ENCODE data around the gene ZNF576.

ZNF576 gene

DNA sequence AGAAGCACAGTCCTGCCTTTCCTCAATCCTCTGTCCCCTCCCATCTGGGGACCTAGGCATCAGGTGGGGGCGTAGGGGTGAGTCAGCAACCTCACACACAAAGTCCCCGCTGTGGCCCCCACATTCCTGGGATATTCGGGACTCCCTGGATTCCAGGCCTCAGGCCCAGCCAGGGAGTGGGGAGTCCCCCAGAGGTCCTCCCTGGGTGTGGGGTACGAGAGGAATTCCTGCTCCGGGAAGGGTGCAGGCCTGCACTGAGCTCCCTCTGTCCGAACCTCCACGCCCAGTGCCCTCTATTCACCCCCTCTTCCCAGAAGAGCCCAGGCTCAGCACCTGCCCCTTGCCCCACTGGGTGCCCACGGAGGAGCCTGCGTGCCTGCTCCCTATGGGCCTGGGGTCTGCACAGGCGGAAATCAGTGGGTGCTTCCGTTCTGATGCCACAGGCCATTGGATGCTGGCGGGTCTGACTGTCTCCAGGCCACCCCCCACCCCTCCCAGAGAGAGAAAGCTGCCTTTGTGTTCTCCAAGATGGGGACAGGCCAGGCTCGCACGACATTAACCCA is 39.8 kb downstream of the ZNF576 start:
- peak overlapping the region; percentile 43 for H3K4me3 ChIP-seq (ENCODE audit: low read depth, low read length)
- H3K9me3 ChIP-seq (ENCODE audit: control insufficient read depth, insufficient read depth, low read length): no peaks in the 10 kb centered on the region
- H3K4me1 ChIP-seq (ENCODE audit: control insufficient read depth, insufficient read depth, low read length): peaks cover 10% of the 10 kb centered on the region
- no peak overlapping the region for H3K9ac ChIP-seq (ENCODE audit: low read depth, low read length)
- no peaks in the 10 kb centered on the region for H3K36me3 ChIP-seq (ENCODE audit: control insufficient read depth, insufficient read depth, low read length)
- H3K27me3 ChIP-seq (ENCODE audit: control insufficient read depth, insufficient read depth, low read length): peaks cover 77% of the 10 kb centered on the region

DNA sequence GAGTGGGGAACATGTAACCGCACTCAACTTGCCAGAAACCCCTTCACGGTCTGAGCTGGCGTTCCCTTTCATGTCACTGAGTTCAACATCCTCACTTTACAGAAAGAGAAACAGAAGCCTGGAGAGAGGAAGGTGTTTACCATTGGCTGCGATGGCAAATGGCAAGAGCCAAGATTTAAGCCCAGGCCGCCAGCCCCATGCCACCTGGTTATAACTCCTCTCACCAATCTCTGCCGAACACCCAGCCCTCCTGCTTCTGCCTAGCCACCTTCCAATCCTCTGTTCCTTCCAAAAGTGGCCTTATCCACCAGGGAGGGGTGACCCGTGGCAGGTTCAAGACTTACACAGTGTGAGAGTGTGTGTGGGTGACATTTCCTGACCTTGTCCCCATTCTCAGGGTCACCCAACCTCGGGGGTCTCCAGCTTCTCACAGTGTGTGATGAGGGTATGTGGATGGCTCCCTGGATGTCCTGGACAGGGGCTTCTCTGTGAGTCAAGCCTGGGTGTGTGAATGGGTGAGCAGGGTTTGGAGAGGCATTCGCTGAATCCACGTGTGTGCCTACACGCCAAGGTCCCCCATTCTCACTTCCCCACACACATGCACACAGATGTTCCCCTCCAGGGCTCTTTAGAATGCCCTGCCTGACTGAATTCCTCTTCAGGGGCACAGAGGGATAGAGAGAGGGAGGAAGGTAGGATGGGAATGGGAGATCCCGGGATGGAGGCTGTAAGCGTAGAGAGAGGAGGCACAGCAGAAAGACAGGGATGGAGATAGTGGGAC is 42.0 kb downstream of the ZNF576 start:
- Histone ChIP-seq H3K9ac (ENCODE audit: low read depth, low read length) (no peak overlapping the region), H3K4me3 (ENCODE audit: low read depth, low read length) (peak overlapping the region; percentile 50), H3K9me3 (ENCODE audit: control insufficient read depth, insufficient read depth, low read length) (no peaks in the 10 kb centered on the region), H3K4me1 (ENCODE audit: control insufficient read depth, insufficient read depth, low read length) (peaks cover 10% of the 10 kb centered on the region), H3K36me3 (ENCODE audit: control insufficient read depth, insufficient read depth, low read length) (no peaks in the 10 kb centered on the region), H3K27me3 (ENCODE audit: control insufficient read depth, insufficient read depth, low read length) (peaks cover 75% of the 10 kb centered on the region)

DNA sequence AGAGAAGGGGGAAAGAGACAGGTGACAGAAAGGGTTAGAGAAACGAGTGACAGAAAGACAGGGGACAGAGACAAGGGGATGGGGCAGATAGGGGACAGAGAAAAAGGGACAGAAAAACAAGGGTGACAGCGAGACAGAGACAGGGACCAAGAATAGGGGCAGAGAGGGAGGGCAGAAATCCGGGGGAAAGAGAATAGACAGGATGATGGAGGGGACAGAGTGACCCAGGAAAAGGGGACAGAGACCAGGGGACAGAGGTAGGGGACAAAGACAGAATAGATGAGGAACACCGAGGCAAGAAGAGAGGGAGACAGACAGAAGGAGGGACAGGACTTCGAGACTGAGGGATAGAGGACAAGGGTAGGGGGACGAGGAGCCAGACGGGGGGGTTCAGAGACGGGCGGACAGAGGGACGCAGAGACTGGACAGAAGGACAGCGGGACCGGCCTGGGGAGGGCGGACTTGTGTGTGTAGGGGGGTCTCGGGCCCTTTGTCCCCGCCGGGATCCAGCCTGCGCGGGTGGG is 42.7 kb downstream of the ZNF576 start:
- H3K9ac ChIP-seq (ENCODE audit: low read depth, low read length): no peak overlapping the region

DNA sequence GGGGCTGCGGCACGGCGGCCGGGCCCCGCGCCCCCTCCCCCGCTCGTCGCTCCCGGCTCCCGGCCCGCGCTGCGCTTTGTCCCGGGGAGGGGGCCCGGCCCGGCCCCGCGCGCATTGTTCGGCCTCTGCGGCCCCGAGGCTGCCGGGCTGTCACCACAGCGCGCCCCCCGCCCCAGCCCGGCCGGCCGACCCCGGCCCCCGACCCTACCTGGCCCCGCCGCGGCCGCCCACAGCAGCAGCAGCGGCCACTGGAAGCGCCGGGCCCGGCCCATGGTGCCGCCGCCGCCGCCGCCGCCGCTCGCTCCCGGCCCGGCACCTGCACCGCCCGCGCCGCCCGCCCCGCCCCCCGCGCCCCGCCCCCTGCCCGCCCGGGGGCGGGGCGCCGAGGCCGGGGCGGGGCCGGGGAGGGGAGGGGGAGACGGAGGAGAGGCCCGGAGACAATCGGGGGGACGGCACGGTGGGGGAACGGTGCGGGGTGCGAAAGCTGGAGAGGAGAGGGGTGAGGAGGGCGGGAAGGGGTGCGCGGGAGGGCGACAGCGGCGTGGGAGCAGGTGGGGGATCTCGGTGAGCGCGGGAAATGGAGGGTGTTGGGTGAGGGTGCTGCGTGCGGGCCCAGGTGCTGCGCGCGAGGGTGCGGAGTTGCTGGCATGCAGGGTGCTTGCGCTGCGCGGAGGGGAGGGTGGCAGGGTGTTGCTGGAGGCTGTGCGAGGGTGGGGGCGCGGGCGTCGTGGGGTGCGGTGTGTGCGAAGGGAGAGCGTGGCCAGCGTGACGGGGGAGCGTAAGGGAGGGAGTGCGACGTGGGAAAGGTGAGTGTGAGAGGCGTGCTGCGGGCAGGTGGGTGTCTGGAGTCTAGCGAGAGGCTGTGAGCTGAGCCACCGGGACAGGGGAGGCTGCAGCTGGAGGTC is 43.4 kb downstream of the ZNF576 start, which contains the start of gene CADM4:
Gene CADM4, minus strand, starts transcription at position 332 of the 905 bp plus-strand sequence. Its CDS starts 60 bp downstream, at position 272.
- Histone ChIP-seq H3K36me3 (ENCODE audit: control insufficient read depth, insufficient read depth, low read length) (no peaks in the 10 kb centered on the region), H3K4me3 (ENCODE audit: low read depth, low read length) (peak within 1 kb of the TSS; percentile 70), H3K4me1 (ENCODE audit: control insufficient read depth, insufficient read depth, low read length) (peaks cover 2% of the 10 kb centered on the region), H3K9me3 (ENCODE audit: control insufficient read depth, insufficient read depth, low read length) (no peaks in the 10 kb centered on the region), H3K27me3 (ENCODE audit: control insufficient read depth, insufficient read depth, low read length) (peaks cover 63% of the 10 kb centered on the region), H3K9ac (ENCODE audit: low read depth, low read length) (no peak within 1 kb of the TSS)

More for the DNA sequence above, 42.7 kb downstream of the ZNF576 start:
- Histone ChIP-seq H3K4me1 (ENCODE audit: control insufficient read depth, insufficient read depth, low read length) (peaks cover 7% of the 10 kb centered on the region), H3K4me3 (ENCODE audit: low read depth, low read length) (peak overlapping the region; percentile 50), H3K27me3 (ENCODE audit: control insufficient read depth, insufficient read depth, low read length) (peaks cover 69% of the 10 kb centered on the region), H3K36me3 (ENCODE audit: control insufficient read depth, insufficient read depth, low read length) (no peaks in the 10 kb centered on the region), H3K9me3 (ENCODE audit: control insufficient read depth, insufficient read depth, low read length) (no peaks in the 10 kb centered on the region)

DNA sequence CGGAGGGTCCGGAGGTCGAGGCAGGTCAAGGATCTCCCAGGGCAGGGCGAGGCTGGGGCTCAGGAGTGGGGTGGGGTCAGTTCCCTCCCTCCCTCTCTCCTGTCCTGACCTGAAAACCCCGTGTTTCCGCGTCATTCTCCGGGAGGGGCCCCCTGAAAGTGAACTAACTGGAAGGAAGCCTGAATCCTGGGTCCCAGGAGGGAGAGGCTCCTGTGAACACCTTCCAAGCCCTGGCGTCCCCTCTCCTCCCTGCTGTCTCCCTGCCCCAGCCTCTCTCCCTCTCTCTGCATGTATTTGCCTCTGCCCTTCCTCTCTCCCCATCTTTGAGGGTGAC is 44.0 kb downstream of the ZNF576 start:
- Histone ChIP-seq H3K4me3 (ENCODE audit: low read depth, low read length) (peak overlapping the region; percentile 70), H3K4me1 (ENCODE audit: control insufficient read depth, insufficient read depth, low read length) (peaks cover 2% of the 10 kb centered on the region), H3K27me3 (ENCODE audit: control insufficient read depth, insufficient read depth, low read length) (peaks cover 62% of the 10 kb centered on the region), H3K36me3 (ENCODE audit: control insufficient read depth, insufficient read depth, low read length) (no peaks in the 10 kb centered on the region), H3K9ac (ENCODE audit: low read depth, low read length) (no peak overlapping the region), H3K9me3 (ENCODE audit: control insufficient read depth, insufficient read depth, low read length) (no peaks in the 10 kb centered on the region)

DNA sequence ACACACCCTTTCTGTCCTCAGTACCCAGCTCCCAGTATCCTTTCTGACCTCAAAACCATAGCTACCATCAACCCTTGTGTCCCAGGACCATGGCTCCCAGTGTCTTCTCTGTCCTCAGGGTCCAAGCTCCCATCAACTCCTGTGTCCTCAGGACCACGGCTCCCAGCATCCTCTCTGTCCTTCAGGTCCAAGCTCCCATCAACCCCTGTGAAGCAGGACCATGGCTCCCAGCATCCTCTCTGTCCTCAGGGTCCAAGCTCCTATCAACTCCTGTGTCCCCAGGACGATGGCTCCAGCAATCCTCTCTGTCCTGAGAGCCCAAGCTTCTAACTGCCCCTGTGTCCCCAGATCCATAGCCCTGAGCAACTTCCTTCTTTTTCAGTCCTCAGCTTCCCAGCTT is 44.9 kb downstream of the ZNF576 start:
- Histone ChIP-seq H3K27me3 (ENCODE audit: control insufficient read depth, insufficient read depth, low read length) (peaks cover 58% of the 10 kb centered on the region), H3K4me3 (ENCODE audit: low read depth, low read length) (no peak overlapping the region), H3K4me1 (ENCODE audit: control insufficient read depth, insufficient read depth, low read length) (no peaks in the 10 kb centered on the region), H3K9ac (ENCODE audit: low read depth, low read length) (no peak overlapping the region), H3K36me3 (ENCODE audit: control insufficient read depth, insufficient read depth, low read length) (no peaks in the 10 kb centered on the region), H3K9me3 (ENCODE audit: control insufficient read depth, insufficient read depth, low read length) (no peaks in the 10 kb centered on the region)

DNA sequence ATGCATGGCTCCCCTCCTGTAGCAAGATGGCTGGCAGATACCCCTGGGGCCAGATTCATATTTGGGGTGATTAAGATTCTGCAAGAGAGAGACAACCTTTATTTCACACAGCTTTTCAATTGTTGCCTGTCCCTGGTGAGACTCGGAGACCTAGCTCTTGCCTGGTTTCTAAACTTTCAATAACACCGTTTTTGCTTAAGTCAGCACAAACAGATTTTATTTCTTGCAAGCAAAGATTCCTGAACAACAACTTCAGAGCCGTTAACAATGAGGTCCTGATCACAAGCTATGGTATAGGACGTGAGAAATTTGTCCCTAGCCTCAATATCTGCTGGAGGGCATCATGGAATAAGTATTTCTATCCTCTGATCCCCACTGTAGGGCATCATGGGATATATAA is 46.1 kb downstream of the ZNF576 start:
- Histone ChIP-seq H3K4me3 (ENCODE audit: low read depth, low read length) (no peak overlapping the region), H3K9ac (ENCODE audit: low read depth, low read length) (no peak overlapping the region), H3K4me1 (ENCODE audit: control insufficient read depth, insufficient read depth, low read length) (no peaks in the 10 kb centered on the region), H3K27me3 (ENCODE audit: control insufficient read depth, insufficient read depth, low read length) (peaks cover 47% of the 10 kb centered on the region), H3K9me3 (ENCODE audit: control insufficient read depth, insufficient read depth, low read length) (no peaks in the 10 kb centered on the region), H3K36me3 (ENCODE audit: control insufficient read depth, insufficient read depth, low read length) (no peaks in the 10 kb centered on the region)

DNA sequence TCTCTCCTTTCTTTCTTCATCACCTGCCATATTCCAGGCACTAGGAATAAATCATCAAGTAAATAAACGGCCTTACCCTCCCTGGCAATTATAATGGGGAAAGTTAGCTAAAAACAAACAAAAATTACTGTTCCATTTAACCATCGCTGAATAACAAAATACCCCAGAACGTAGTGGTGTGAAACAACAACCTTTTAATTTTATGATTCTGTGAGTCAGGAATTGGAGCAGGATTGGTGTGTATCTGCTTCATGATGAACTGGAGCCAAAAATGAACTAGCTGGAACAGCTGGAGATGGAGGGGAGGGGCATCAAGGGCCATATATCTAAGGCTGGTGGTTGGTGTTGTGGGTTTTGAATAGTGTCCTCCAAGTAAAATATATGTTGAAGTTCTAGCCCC is 46.9 kb downstream of the ZNF576 start:
- Histone ChIP-seq H3K4me3 (ENCODE audit: low read depth, low read length) (no peak overlapping the region), H3K27me3 (ENCODE audit: control insufficient read depth, insufficient read depth, low read length) (peaks cover 39% of the 10 kb centered on the region), H3K9ac (ENCODE audit: low read depth, low read length) (no peak overlapping the region), H3K4me1 (ENCODE audit: control insufficient read depth, insufficient read depth, low read length) (no peaks in the 10 kb centered on the region), H3K9me3 (ENCODE audit: control insufficient read depth, insufficient read depth, low read length) (no peaks in the 10 kb centered on the region), H3K36me3 (ENCODE audit: control insufficient read depth, insufficient read depth, low read length) (no peaks in the 10 kb centered on the region)

DNA sequence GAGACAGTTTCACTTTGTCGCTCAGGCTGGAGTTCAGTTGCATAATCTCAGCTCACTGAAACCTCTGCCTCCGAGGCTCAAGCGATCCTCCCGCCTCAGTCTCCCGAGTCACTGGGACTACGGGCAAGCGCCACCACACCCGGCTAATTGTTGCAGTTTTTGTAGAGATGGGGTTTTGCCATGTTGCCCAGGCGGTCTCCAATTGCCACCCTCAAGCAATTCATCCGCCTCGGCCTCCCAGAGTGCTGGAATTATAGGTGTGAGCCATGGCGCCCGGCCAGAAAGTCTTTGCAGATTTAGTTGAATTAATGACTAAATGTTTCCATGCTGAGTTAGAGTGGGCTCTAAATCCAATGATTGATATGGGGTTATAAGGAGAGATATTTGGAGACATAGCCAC is 47.8 kb downstream of the ZNF576 start:
- no peak overlapping the region for H3K9ac ChIP-seq (ENCODE audit: low read depth, low read length)

DNA sequence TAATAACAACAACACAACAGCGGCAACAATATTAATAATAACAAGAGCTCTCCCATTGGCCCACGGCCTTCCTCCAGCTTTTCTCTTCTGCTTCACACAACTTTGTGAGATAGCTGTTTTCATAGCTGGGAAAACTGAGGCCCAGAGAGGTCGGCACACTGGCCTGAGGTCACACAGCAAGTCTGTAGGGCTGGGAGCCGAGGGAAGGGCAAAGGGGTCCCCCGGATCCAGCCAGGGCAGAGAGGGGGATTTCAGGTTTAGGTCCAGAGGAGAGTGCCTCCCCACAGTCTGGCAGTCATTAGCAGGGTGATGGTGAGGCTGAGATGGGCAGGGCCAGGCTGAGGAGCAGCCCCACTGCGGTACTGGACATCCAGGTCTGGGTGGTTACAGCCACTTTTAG is 52.2 kb downstream of the ZNF576 start:
- Histone ChIP-seq H3K9ac (ENCODE audit: low read depth, low read length) (no peak overlapping the region), H3K36me3 (ENCODE audit: control insufficient read depth, insufficient read depth, low read length) (no peaks in the 10 kb centered on the region), H3K4me3 (ENCODE audit: low read depth, low read length) (no peak overlapping the region), H3K9me3 (ENCODE audit: control insufficient read depth, insufficient read depth, low read length) (no peaks in the 10 kb centered on the region), H3K27me3 (ENCODE audit: control insufficient read depth, insufficient read depth, low read length) (no peaks in the 10 kb centered on the region), H3K4me1 (ENCODE audit: control insufficient read depth, insufficient read depth, low read length) (no peaks in the 10 kb centered on the region)

More for the DNA sequence above, 47.8 kb downstream of the ZNF576 start:
- H3K27me3 ChIP-seq (ENCODE audit: control insufficient read depth, insufficient read depth, low read length): peaks cover 30% of the 10 kb centered on the region
- no peaks in the 10 kb centered on the region for H3K9me3 ChIP-seq (ENCODE audit: control insufficient read depth, insufficient read depth, low read length)
- H3K36me3 ChIP-seq (ENCODE audit: control insufficient read depth, insufficient read depth, low read length): no peaks in the 10 kb centered on the region
- no peak overlapping the region for H3K4me3 ChIP-seq (ENCODE audit: low read depth, low read length)
- H3K4me1 ChIP-seq (ENCODE audit: control insufficient read depth, insufficient read depth, low read length): no peaks in the 10 kb centered on the region

DNA sequence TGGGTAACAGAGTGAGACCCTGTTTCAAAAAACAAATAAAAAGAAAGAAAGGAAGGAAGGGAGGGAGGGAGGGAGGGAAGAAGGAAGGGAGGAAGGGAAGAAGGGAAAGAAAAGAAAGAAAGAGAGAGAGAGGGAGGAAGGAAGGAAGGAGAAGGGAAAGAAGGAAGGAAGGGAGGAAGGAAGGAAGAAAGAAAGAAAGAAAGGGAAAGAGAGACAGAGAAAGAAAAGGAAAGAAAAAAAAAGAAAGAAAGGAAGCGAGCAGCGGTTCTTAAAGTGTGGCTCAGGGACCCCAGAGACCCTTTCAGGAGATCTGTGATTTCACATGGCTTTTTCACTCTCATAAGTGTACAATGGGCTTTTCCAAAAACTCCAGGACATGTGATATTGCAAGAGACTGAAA is 53.1 kb downstream of the ZNF576 start:
- Histone ChIP-seq H3K4me3 (ENCODE audit: low read depth, low read length) (no peak overlapping the region), H3K9ac (ENCODE audit: low read depth, low read length) (no peak overlapping the region), H3K9me3 (ENCODE audit: control insufficient read depth, insufficient read depth, low read length) (no peaks in the 10 kb centered on the region), H3K36me3 (ENCODE audit: control insufficient read depth, insufficient read depth, low read length) (peaks cover under 1% of the 10 kb centered on the region), H3K4me1 (ENCODE audit: control insufficient read depth, insufficient read depth, low read length) (no peaks in the 10 kb centered on the region), H3K27me3 (ENCODE audit: control insufficient read depth, insufficient read depth, low read length) (no peaks in the 10 kb centered on the region)
